ENCODE measurements around the gene TMC2.

Gene TMC2

DNA sequence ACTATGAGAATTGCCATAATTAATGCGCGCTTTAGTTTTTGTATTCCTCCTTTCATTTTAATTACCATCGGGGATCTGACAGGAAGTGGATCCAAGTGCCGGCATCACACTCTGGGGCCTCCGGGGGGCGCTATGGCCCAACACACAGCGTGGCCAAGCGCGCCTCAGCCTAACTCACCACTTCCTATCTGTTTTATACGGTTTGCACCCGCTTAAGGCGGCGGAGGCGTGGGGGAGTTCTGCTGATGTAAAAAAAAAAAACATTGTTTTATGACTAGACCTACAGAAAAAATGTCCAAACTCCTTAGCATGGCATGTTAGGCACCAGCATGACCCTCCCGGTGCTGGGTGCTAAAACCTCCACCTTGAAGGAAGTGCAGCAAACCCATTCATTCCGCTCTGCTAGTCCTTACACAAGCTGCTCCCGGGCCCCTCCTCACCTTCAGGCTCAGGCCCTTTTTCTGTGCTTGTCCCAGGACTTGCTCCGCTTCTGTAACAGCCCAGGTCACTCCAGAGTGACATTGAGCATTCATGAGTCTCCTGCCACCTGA, 151.7 kb downstream of the TMC2 start:
- no peaks in the 10 kb centered on the region for H3K4me1 ChIP-seq (ENCODE audit: control insufficient read depth, insufficient read depth, low read length)
- H3K27me3 ChIP-seq (ENCODE audit: control insufficient read depth, insufficient read depth, low read length, poor library complexity, severe bottlenecking): peaks cover 78% of the 10 kb centered on the region
- WGBS, 2 experiments: 8 to 10% methylated on average over 15 to 18 of the region's 18 CpGs
- no peaks in the 10 kb centered on the region for H3K36me3 ChIP-seq (ENCODE audit: control insufficient read depth, insufficient read depth, low read length)
- no peaks in the 10 kb centered on the region for H3K9me3 ChIP-seq (ENCODE audit: control insufficient read depth, low read length)
- no peak overlapping the region for H3K27ac ChIP-seq (ENCODE audit: insufficient read depth, low read depth, low read length, poor library complexity, severe bottlenecking)
- no peak overlapping the region for H3K4me3 ChIP-seq (ENCODE audit: insufficient read depth, low read depth, low read length)

DNA sequence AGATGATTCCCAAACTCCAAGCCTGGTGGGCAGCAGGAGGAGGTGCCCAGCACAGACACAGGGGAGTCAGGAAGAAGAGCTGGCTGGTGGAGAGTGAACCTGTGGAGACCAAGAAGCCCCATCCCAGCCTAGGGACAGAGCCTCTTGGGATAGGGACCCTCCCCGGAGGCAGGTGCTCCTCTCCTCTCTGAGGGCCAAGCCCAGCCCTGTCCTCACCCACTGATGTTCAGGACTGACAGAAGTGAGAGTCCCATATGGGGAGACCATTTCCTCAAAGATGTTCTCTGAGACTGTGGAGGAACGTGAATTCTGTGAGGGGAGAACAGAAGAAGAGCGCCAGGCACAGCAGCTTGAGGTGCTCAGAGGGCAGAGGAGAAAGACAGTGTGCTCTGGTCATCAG, 153.8 kb downstream of the TMC2 start:
- H3K4me3 ChIP-seq (ENCODE audit: insufficient read depth, low read depth, low read length): no peak overlapping the region

DNA sequence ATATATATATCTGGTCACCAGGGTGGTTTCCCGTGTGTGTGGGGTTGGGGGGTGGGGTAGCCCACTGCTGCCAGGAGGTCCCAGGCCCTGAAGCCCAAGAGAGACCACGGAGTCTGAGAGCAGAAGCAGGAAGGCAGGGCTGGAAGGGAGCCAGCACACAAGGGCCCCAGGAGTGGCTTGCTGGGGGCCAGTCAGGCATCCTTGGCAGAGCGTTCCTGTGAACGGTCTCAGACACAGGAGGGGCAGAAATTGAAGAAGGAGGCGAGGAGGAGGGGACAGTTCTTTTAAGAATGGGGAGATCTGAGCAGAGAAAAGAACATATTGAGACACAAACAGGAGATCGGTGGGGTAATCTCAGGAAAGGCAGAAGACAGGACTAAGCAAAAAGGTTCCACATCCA, 154.3 kb downstream of the TMC2 start:
- H3K4me1 ChIP-seq (ENCODE audit: control insufficient read depth, insufficient read depth, low read length): peaks cover 11% of the 10 kb centered on the region
- no peaks in the 10 kb centered on the region for H3K9me3 ChIP-seq (ENCODE audit: control insufficient read depth, low read length)
- no peaks in the 10 kb centered on the region for H3K36me3 ChIP-seq (ENCODE audit: control insufficient read depth, insufficient read depth, low read length)
- H3K27me3 ChIP-seq (ENCODE audit: control insufficient read depth, insufficient read depth, low read length, poor library complexity, severe bottlenecking): peaks cover 94% of the 10 kb centered on the region
- H3K4me3 ChIP-seq (ENCODE audit: insufficient read depth, low read depth, low read length): no peak overlapping the region
- 80 to 83% methylated on average over 6 of the region's 6 CpGs for WGBS, 2 experiments
- no peak overlapping the region for H3K27ac ChIP-seq (ENCODE audit: insufficient read depth, low read depth, low read length, poor library complexity, severe bottlenecking)

More for the DNA sequence above, 153.8 kb downstream of the TMC2 start:
- Histone ChIP-seq H3K36me3 (ENCODE audit: control insufficient read depth, insufficient read depth, low read length) (no peaks in the 10 kb centered on the region), H3K4me1 (ENCODE audit: control insufficient read depth, insufficient read depth, low read length) (peaks cover 6% of the 10 kb centered on the region), H3K27me3 (ENCODE audit: control insufficient read depth, insufficient read depth, low read length, poor library complexity, severe bottlenecking) (peaks cover 94% of the 10 kb centered on the region), H3K27ac (ENCODE audit: insufficient read depth, low read depth, low read length, poor library complexity, severe bottlenecking) (no peak overlapping the region), H3K9me3 (ENCODE audit: control insufficient read depth, low read length) (no peaks in the 10 kb centered on the region)
- 80 to 83% methylated on average over 3 of the region's 3 CpGs for WGBS, 2 experiments

DNA sequence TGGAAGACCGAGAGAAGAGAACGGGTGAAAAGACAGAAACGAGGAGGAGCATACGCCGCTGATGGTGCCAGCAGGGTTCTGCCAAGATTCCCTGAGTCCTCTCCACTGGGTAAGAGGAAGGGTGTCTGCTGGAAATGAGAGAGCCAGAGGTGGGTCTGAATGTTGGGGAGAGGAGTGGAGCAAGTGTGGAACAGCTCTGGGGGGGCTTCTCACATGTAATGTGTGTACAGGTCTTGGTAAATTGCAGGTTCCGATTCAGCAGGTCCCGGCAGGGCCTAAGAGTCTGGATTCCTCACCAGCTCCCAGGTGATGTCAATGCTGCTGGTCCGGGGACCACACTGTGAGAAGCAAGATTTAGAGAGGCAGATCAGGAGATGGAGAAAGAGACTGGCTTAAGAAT, 154.8 kb downstream of the TMC2 start:
- Histone ChIP-seq H3K9me3 (ENCODE audit: control insufficient read depth, low read length) (no peaks in the 10 kb centered on the region), H3K4me1 (ENCODE audit: control insufficient read depth, insufficient read depth, low read length) (peaks cover 11% of the 10 kb centered on the region), H3K27me3 (ENCODE audit: control insufficient read depth, insufficient read depth, low read length, poor library complexity, severe bottlenecking) (peaks cover 94% of the 10 kb centered on the region), H3K36me3 (ENCODE audit: control insufficient read depth, insufficient read depth, low read length) (no peaks in the 10 kb centered on the region), H3K27ac (ENCODE audit: insufficient read depth, low read depth, low read length, poor library complexity, severe bottlenecking) (no peak overlapping the region), H3K4me3 (ENCODE audit: insufficient read depth, low read depth, low read length) (no peak overlapping the region)
- whole genome bisulfite sequencing, 2 experiments: 85% methylated on average over 8 of the region's 8 CpGs

Data from ectodermal cell (in vitro differentiated cells).